ENCODE measurements around the gene ZNF407.
A peak's percentile ranks its signal among the peaks of the same experiment; 100 is the strongest.

The ZNF407 gene

GRCh38 chr18:74731097-74731496 is 133.4 kb downstream of the ZNF407 start:
- DNase-seq = peak; percentile 93

DNA sequence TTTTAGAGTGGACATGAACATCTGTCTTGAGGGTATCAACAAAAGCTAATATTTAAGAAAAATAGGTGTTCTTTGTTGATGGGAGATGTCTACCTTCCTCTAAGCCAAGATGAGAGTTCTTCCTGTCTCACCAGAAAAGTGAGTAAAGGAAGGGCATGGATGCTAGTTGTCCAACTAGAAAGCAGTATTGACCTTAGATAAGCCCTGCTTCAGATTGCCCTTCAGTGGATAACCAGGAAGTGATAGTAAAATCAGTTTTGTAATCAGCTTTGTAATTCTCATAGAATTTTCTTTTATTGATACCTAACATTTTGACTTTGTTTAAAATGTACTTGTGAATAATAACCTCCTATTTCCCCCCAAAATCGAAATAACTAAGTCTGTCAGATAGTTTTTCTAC is 134.7 kb downstream of the ZNF407 start:
- no peak for DNase-seq

DNA sequence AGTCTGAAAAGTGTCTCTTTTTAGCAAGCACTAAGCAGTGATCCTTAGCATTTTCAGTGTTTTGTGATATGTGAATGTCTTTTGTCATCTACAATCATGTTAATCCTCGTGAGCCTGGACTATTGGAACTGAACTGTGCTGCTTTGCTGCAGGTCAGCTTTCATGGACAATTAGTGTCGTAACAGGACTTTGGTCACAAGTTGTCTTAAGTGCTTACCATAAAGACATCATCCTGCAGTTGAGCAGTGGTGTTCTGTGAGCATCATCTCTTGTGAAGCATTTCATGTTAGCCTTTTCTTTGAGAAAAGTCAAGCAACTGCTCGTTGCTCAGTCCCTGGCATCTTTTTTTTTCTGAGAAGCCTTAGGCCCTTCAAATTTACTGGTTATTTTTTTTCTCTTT is 135.9 kb downstream of the ZNF407 start:
- no peak for DNase-seq

DNA sequence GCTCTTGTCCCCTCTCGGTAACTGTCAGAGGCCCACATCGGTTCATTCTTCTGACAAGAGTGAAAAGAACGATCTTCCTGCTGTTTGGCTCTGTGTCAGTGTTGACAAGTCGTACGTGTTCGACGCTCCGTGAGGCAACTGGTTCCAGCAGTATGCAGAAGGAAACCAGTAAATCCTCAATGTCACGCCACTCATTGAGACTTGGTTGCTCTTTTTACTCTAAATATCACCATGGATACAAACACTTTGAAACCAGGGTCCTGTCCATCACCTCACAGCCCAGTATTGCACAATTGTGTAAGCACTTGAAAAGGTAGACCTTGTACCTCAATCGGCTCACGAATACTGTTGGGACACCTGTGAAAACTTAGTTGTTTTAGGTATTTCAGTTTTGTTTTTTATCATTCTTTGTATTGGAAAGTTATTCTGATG is 136.4 kb downstream of the ZNF407 start:
- no peak for DNase-seq

- no peak for DNase-seq
Measured at GRCh38 chr18:74739926-74740325, 142.3 kb downstream of the ZNF407 start.

DNA sequence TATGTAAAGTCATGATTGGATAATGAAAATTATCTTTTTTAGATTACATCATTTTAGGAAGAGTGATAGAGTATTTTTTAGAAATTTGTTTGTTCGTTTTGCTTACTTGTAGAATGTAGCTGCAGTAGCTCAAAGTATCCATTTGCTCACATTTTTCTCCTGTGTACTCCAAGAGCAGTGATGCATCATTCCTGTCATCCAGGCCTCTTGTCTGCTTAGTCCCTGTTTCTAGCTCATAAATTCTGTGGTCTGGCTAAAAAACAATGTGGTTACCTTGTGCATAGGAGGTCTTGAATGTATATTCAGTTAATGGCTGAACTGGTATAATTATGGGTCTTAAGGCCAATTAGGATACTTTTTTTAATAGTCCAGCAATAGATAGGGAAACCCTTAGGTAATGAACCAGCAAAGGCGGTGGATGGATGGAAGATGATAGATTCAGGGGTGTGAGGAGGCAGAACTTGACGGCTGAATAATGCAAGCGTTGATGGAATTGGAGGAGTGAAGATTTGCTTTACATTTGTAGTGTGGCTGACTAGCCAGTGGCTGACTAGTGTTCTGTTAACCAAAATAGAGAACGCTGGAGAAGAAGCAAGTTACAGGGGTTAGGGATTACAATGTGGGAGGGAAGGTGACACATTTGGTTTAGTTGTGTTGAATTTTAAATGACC is 145.0 kb downstream of the ZNF407 start:
- DNase-seq = peak; percentile 57

DNA sequence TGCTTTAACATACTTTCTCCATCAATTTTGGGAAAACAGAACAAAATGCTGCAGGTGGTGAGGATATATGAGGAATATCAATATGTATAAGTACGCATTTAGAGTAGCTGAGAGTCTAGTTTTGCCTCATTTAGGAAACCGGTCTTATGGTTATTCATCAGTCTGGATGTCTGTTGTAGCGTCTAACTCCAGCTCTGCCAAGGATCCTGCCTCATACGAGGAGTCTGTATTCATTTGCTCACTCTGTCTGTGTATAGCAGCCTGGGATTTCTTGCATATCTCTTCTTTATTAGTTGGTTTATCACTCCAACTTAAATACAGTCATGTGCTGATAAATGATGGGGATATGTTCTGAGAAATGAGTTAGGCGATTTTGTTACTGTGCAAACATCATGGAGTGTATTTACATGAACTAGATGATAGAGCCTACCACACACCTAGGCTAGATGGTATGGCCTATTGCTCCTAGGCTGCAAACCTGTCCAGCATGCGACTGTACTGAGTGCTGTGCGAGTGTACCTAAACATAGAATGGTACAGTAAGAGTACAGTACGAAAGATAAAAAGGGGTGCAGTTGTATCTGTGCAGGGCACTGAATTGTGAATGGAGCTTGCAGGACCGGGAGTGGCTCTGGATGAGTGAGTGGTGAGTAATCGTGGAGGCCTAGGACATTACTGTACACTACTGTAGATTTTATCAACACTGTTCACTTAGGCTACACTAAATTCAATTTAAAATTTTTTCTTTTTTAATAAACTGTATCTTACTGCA is 148.1 kb downstream of the ZNF407 start:
- peak; percentile 79 for DNase-seq

- DNase-seq = no peak
Measured at GRCh38 chr18:74748809-74749208, 151.1 kb downstream of the ZNF407 start.

GRCh38 chr18:74758995-74759394 is 161.3 kb downstream of the ZNF407 start:
- DNase-seq = no peak

DNA sequence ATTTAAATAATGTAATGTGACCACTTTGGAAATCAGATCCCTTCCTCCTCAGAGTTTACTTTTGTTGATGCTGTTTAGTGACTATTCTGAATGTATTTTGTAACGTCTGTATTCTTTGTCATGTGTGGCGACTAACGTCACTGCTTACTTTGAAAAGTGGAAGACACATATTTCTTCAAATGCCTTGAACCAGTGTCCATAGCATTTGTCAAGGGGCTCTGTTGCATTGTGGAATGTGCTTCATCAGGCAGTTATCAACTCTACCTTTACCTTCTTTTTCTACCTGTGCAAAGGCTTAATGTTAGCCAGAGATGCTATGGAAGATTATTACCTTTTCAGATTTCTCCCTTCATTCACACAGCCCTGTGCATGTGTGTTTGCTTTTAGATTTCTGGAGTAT is 162.4 kb downstream of the ZNF407 start:
- no peak for DNase-seq

- DNase-seq = no peak
Measured at GRCh38 chr18:74760436-74760835, 162.8 kb downstream of the ZNF407 start.

DNA sequence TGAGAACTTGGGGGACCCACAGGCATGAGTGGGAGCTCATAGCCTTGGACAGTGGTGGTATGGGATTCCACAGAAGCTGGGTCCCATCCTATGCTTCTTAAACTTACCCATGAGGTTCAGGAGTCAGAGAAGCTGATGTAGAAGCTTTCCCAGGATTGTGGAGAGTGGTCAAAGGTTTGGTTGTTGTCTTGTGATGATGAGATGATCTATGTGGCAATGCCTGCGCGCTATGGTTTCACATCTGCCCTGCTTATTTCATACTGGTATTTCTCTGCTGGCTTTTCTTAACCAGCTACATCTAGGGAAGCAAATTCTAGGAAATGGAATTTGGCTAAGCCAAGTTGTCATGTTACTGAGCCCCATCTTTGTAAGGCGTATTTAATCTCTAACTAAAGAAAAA is 168.6 kb downstream of the ZNF407 start:
- no peak for DNase-seq

DNA sequence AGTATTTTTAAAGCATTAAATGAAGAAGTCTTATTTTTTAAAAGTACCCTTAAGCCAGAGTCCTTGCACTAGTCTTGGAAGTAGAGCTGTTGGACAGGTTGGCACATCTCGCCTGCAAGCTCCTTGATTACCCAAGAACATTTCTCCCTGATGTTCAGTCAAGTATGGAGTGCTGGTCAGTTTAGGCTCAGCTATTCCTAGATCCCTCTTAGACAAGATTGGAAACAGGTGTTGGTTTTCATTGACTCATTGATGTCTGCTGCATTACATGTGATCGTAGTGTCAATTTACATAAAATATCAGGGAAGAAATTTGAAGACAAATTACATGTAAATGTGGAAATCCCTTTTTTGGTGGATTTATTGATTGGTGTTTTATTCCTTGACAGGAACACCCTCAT is 170.4 kb downstream of the ZNF407 start:
- no peak for DNase-seq

- no peak for DNase-seq
Measured at GRCh38 chr18:74773171-74773624, 175.5 kb downstream of the ZNF407 start.

DNA sequence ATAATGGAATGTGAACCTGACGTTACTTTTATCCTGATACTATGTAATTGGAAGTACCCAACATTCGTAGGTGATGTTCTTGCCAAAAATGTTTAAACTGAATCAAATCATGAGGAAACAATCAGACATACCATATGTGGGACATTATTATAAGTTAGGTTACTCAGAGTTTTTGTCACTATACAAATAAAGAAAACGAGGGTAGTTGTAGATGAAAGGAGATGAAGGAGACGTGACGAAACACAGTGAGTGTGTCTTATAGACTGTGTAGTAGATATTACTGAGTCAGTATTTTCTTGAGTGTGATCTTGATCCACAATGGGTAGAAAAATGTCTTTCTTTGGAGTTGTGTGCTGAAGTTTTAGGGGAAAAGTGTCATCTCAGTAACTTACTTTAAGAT is 176.8 kb downstream of the ZNF407 start:
- peak; percentile 20 for DNase-seq

GRCh38 chr18:74775239-74775638 is 177.6 kb downstream of the ZNF407 start:
- peak; percentile 74 for DNase-seq

GRCh38 chr18:74778191-74778847 is 180.6 kb downstream of the ZNF407 start:
- DNase-seq = peak; percentile 28

- no peak for DNase-seq
Measured at GRCh38 chr18:74784752-74785151, 187.1 kb downstream of the ZNF407 start.

DNA sequence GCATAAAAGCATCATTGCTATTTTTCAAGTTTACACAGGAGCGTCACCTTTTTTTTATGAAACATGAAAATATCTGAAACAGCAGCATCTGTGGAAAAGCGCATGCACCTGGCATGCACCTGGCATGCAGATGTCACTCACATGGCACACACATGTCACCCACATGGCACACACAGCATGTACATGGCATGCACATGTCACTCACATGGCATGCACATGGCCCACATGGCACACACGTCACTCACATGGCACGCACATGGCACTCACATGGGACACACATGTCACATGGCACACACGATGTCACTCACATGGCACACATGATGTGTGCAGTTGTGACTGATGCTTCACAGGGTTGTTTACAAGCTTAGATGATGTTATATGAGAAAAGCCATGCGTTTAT is 188.0 kb downstream of the ZNF407 start:
- DNase-seq = no peak

- DNase-seq = no peak
Measured at GRCh38 chr18:74788657-74789056, 191.0 kb downstream of the ZNF407 start.

- DNase-seq = no peak
Measured at GRCh38 chr18:74789078-74789477, 191.4 kb downstream of the ZNF407 start.

- DNase-seq = no peak
Measured at GRCh38 chr18:74790451-74790850, 192.8 kb downstream of the ZNF407 start.

- no peak for DNase-seq
Measured at GRCh38 chr18:74791501-74792194, 194.0 kb downstream of the ZNF407 start.

Measured in fibroblast of skin of right biceps (primary cell).